Sigmoid colon (tissue), 4 donors: ENCODE results near the gene RASSF1.

Experiments used
- CTCF ChIP-seq, 4 experiments: fragments of 450-650 bp in 3 of 4; fragments of 200-600 bp in 1 of 4; IDR thresholded peaks; one replicate each; pipeline ENCODE4 v1.5.1; 2016 to 2019; ENCODE audit warnings: antibody characterized with exemption in 4 of 4, mild to moderate bottlenecking in 3 of 4, moderate library complexity in 2 of 4
- EP300 ChIP-seq, 4 donors: sonication (generic); formaldehyde crosslinking; IDR thresholded peaks; one replicate each; pipeline ENCODE4 v1.6.1; 2017; ENCODE audit warnings: antibody characterized with exemption in 4 of 4

GRCh38 chr3:50350527-50351322, 10.1 kb upstream of the RASSF1 start, which contains the start of the genes CYB561D2 and NPRL2:
- TF ChIP-seq CTCF (IDR thresholded peaks at IDR 0.05) (no peak), EP300 (IDR thresholded peaks at IDR 0.05) (no peak)
